LHCN-M2 (cell line): ENCODE results near the gene ABHD14A. TPM values are rescaled to one million over a fixed set of nuclear protein-coding genes. Genes with fewer than 3 reads are reported as not detected.
A peak's percentile ranks its signal among the peaks of the same experiment; 100 is the strongest.

Source experiments
- DNase-seq: peaks from one replicate; pipeline ENCODE4 v3.0.0-alpha.2; 2012; ENCODE audit warnings: low read depth
- total RNA-seq: library from RNA; depleted of rRNA; stranded (reverse); fragments of >200 nt; gene quantifications from 2 replicates; pipeline ENCODE4 v1.2.3, GENCODE V29; 2014; rRNA removed

The ABHD14A gene
- total RNA-seq, 1 experiment from 2014 or later = 23.1 TPM

DNA sequence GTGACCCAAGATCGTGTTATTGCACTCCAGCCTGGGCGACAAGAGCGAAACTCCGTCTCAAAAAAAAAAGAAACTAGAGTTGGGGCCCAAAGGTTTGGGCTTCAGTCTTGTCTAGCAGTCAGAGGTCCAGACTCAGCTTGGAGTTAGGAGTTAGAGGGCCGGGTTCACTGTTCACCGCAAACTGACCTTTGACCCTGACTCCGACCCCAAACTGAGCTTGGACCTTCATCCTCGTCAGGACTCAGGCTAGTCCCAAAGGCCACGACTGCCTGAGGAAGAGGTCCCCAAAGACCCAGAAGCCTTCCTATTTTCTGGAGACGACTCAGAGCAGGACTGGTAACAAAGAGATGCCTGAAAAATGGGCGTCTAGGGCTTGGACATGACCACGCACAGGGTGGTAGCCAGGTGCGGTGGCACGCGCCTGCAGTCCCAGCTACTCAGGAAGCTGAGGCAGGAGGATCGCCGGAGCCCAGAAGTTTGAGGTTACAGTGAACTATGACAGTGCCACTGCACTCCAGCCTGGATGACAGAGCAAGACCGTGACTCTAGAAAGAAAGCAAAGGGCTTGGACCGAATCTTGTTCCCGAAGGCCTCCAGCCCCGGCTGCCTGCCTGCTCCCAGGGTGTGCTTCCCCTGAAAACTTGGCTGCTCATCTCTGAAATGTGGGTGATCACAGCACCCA, 43.6 kb downstream of the ABHD14A start:
- no peak for DNase-seq

DNA sequence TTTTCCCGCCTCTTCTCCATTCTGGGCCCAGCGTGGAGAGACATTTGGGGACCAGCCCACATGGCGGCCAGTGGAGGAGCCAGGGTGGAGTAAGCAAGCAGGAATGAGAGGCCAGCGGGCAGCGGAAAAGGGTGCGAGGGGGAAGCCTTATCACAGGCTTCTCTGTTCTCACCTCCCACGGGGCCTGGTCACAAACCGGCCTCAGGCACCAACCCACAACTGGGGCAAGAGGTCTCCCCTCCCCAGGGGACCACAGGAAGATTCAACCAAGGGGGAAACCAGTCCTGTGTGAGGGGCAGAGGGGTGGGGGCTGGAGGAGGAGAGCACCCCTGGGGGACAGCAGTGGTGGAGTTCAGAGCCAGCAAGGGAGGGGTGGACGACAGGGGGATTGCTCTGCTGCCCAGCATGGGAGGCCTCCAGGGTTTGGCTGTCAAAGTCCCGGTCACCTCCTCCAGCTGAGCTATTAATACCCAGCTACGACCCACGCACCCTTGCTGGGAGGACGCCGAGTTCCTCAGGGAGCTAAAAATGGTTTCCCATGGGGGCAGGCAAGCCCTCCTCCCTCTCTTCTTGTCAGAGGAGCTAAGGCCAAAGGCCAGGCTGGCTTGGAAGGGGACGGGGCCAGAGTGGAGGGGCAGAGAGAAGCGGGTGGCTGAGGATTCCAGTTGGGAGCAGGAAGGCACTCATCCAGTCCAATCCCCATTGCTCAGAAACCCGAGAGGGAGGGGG, 44.7 kb downstream of the ABHD14A start:
- DNase-seq = no peak

DNA sequence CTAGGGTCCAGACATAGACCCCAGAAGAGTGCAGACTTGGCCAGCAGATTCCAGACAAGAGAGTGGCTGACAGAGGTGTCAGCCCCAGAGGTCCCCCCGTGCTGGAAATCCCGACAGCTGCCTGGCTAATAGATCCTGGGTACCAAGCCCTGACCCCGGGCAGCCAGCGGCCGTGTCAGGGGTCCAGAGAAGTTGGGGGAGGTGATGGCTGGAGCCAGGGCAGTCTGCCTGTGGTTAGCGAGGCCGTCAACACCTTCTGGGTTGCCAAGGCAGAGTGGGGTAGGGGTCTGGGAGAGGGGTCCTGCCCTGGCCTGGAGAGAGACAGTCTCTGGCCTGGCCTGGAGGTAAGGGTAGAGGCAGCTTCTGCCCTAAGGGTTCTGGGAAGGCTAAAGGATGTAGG, 45.9 kb downstream of the ABHD14A start:
- DNase-seq = no peak

DNA sequence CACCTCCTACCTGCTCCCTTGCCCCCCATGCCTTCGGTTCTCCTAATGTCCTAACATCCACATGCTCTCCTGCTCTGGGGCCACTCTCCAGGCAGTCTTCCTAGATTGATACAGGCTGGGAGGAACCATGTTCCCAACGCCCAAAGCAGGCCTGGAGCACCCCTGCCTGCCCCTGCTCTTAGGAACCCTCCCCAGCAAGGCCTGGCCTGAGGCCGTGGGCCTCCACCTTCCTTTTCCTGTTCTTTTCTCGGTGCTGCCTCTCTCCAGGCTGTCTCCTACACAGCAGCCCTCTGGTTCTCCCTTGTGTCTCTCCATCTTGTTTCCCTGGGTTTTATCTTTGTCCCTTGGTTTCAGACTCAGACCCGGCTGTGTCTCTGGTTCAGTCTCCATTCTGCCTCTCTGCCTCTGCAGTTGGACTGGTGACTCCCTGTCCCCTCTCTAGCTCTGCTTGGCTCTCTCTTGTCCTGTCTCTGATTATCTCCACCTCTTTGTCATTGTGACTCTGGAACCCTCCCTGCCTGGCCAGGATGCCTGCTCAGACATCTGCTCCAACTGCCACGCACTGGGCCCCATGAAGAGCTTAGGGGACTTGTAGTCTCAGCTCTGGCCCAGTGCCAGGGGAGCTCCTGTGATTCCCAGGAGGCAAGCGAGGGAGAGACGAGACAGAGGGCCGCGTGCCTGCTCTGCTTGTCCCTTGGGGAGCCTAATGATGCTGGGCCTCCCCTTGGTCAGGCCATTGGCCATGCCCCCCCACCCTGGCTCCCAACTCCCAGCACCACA, 46.8 kb downstream of the ABHD14A start:
- no peak for DNase-seq

DNA sequence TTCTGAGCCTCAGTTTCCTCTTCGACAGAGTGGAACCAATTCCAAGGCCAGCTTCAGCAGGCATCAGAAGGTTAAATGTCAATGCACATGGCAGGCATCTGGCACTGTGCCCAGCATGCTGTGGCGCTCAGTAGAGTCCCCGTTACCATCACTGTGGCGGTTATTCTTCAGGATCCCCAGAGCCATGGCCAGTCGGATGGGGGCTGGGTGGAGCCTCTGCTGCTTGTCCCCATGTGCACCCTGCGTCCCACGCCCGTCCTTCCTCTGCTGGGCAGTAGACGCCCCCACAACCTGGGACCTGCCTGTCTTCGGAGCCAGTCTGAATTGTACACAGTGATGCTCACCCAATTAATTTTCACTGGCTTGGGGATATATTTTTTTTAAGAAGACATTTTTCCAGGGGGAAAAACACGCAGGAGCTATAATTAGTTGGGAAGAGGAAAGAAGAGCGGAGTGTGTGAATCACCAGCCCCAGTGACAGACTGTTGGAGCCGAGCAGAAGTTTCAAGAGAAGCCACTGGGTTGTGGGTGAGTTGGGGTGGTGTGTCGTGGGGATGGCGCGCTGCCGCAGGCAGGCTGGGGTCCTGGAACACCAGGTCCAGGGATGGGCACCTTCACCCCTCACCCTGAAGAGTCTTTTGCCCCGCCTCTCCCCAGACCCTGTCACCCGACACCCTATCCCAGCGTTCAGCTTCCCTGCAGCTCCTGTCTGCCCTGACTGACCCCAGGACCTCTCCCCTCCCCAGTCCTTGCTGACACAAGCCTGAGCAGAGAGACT, 47.6 kb downstream of the ABHD14A start:
- peak; percentile 35 for DNase-seq

DNA sequence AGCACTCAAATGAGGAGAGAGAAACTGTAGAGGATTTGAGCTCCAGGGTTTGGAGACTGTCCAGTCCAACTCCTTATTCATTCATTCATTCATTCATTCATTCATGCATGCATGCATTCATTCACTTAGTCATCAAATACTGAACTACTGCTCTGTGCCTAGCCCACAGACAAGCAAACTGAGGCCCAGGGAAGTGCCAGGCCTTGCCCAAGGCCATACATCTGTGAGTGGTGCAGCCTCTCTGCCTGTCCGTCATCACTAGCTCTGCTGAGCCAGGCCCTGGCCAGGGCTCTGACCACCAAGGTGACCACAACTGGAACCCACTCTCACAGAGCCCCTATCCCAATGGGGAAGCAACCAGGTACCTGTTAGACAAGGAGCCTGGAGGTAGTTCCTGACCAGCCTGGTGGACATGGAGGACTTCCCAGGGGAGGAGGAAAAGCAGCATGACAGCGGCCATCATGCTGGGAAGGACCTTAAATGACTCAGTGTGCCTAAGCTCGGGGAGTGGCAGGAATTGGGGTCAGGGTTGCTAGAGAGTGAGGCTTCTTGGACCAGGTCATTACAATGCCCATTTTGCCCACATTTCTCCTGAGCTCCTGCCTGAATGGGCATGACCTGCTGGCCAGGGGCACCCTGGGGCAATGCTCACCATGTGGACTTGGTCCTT, 48.4 kb downstream of the ABHD14A start:
- no peak for DNase-seq

DNA sequence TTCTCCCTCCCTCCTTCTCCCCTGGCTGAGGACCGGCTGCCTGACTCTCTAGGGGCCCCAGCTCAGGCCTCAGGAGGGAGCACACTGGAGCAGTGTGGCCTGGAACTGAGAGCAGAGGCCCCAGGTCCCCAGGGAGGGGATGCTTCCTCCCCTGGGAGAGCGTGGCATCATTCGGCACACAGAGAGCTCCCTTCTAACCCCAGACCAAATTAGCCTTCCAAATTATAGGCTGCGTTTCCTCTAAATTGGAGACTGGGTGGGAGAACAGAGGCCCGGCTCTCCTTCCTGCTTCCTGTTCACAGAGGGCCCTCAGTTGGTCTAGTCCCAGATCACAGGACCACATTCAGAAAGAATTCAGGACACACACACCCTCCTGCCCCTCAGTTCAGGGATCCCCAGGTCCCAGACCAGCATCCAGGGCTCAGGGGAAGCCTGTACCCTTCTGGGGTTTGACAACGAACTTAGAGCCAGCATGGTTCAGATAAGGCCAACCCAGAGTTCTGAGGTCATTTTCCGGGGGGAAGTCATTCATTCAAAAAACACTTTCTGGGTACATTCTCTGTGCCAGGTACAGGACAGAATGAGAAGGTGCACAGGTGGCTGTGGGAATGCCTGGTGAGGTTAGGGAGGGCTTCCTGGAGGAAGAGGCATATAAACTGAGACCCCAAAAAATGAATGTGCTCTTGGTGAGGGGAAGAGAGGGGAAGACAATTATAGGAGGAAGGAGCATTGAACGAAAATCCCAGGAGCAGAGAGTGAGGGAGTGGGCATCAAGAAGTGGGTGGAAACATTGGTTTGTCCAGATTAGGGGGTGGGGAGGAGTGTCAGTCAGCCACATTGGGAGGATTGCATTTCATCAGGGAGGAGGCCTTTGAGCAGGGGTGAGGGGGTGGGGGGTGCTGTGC, 49.2 kb downstream of the ABHD14A start:
- DNase-seq = no peak

DNA sequence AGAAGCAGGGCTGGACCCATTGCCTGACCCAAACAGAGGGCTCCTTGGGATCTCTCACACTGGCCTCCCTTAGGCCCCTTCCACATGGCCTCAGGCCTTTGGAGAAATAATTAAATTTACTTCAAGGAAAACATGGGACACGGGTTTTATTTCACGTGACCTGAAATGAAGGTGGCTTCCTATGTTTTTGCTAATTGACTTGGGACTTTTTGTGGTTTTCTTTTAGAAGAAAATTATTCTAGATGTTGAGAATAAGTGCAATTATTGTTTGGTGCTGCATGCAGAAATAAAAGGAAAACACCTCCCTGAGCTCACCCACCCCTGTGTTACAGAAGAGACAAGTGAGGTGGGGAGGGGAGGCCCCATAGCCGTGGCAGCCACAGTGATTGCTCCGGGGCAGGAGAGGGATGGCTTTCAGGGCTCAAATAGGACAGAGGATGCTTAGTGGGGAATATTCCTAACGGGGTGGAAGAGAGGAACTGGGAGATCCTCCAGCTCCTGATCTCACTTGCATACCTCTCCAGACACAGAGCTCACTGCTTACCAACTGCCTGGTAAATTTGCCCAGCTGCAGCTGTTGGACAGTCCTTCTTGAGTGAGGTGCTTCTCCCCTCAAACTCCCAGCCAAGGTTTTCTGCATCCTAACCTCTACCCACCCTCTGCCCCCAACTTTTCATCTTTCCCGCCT, 50.0 kb downstream of the ABHD14A start:
- DNase-seq = no peak

DNA sequence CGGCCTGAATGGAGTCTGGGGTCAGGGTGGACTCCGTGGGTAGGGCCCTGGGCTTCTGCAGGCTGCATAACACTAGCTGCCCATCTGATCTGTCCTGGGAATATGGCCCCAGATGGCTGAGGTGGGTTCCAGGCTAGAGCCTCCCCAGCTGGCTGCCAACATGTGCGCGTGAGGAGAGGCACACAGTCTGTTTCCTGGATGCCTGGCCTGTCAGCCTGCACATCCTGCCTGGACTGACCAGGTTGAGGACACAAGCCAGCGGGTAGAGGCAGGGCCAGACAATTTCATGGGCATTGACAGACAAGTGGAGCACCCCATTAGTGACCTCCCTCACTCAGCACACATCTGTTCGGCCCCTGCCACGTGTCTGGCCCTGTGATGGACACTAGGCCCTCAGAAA, 50.6 kb downstream of the ABHD14A start:
- no peak for DNase-seq

DNA sequence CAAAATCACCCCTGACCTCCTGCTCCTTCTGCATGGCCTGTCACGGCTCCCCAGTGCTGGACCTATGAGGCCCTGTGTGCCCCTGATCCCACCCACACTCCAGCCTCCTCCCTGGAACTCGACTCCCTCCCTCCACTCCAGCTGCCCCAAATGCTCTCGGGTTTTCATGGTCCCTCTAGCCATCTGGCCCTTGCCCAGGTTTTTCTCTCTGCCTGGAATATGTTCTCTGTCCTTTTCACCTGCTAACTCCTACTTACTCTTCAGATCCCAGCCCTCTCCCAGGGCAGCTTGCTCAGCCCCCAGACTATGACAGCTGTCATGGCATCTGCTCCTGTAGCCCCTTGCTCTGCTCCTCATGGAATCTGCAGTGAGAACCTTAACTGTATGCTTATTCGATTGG, 51.2 kb downstream of the ABHD14A start:
- no peak for DNase-seq

DNA sequence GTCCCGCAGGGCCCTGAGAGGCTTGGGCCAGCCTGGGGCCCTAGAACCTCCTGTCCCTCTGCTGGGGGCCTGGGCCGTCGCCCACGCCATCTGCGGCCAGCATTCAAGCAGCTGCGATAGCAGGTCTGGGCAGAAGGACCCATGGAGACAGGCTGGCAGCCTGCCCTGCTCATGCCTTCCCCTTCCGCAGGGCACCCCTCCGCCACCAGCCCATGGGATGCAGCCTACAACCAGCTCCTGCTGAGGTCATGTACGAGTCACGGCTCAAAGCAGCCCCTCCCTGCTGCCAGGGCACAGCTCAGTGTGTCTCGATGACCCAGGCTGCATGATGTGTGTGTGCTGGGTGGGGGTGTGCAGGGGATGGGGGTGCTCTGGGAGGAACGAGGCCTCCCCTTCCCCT, 53.7 kb downstream of the ABHD14A start:
- peak; percentile 31 for DNase-seq

DNA sequence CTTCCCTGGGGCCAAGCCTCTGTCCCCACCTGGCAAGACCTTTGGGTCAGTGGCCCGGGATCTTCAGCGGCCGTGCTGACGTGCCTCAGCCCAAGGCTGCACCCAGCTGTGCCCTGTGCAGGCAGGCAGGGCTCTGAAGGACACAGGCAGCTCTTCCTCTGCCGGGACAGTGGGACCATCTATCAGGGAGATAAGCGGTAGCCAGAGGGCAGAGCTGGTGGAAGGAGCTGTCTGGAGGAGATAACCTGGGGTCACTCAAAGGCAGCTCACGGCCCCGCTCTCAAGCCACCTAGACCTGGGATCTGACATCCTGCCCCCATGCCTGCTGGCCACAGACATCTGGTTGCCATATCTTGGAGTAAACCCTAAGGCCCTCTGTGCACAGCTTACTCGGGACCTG, 54.2 kb downstream of the ABHD14A start:
- DNase-seq = no peak

DNA sequence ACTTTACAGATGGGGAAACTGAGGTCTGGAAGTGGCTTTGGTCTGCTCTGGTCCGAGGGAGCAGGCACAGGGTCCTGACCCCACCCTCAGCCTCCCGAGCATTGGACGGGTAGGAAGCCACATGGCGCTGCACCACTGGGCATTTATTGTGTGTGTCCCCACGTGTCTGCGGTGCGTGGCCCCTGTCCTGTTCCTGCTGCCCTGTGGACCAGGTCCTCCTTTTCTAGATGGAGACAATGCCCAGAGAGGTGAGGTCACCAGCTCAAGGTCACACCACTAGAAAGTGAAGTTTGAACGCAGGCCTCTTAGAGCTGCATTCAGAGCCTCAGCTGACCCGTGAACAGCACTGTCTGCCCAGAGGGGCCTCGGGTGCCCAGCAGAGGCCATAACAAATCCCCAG, 54.7 kb downstream of the ABHD14A start:
- DNase-seq = no peak

Other genes starting within 250 kb of the ABHD14A start
- gene IQCF6, start 195.8 kb upstream of the ABHD14A start, total RNA-seq = not detected in 2 replicates
- not detected in 2 replicates for gene IQCF2, start 113.4 kb upstream of the ABHD14A start, total RNA-seq
- gene IQCF5, start 99.5 kb upstream of the ABHD14A start, total RNA-seq = not detected in 2 replicates
- gene IQCF1, start 71.7 kb upstream of the ABHD14A start, total RNA-seq = not detected in 2 replicates
- 43.2 and 50.7 TPM in 2 replicates for gene RRP9, start 33.2 kb upstream of the ABHD14A start, total RNA-seq
- 34.2 and 44.0 TPM in 2 replicates for gene PARP3, start 32.7 kb upstream of the ABHD14A start, total RNA-seq
- not detected in 2 replicates for gene GPR62, start 19.7 kb upstream of the ABHD14A start, total RNA-seq
- gene PCBP4, start 7.6 kb upstream of the ABHD14A start, total RNA-seq = 189 and 276 TPM in 2 replicates
- gene ABHD14B, start 1.0 kb upstream of the ABHD14A start, total RNA-seq = 54.6 and 59.9 TPM in 2 replicates
- 60.4 and 75.4 TPM in 2 replicates for gene ACY1, start 8.5 kb downstream of the ABHD14A start, total RNA-seq
- gene RPL29, start 20.8 kb downstream of the ABHD14A start, total RNA-seq = 1,243 and 1,634 TPM in 2 replicates
- gene DUSP7, start 81.5 kb downstream of the ABHD14A start, total RNA-seq = 15.3 and 15.7 TPM in 2 replicates
- gene POC1A, start 179.4 kb downstream of the ABHD14A start, total RNA-seq = 18.9 and 19.1 TPM in 2 replicates
- 44.2 and 57.9 TPM in 2 replicates for gene ALAS1, start 223.1 kb downstream of the ABHD14A start, total RNA-seq